ENCODE results near the gene WDR74. TPM values are rescaled to one million over a fixed set of nuclear protein-coding genes. Genes with fewer than 3 reads are reported as not detected.
"Not testable (repeated sequence)": the region's sequence is repeated elsewhere in the genome, so short reads cannot be mapped to it uniquely, and the experiment has no call there.

WDR74 gene
- total and polyA plus RNA-seq, 8 donors = 18.4 to 59.5 (median 30.7) TPM

DNA sequence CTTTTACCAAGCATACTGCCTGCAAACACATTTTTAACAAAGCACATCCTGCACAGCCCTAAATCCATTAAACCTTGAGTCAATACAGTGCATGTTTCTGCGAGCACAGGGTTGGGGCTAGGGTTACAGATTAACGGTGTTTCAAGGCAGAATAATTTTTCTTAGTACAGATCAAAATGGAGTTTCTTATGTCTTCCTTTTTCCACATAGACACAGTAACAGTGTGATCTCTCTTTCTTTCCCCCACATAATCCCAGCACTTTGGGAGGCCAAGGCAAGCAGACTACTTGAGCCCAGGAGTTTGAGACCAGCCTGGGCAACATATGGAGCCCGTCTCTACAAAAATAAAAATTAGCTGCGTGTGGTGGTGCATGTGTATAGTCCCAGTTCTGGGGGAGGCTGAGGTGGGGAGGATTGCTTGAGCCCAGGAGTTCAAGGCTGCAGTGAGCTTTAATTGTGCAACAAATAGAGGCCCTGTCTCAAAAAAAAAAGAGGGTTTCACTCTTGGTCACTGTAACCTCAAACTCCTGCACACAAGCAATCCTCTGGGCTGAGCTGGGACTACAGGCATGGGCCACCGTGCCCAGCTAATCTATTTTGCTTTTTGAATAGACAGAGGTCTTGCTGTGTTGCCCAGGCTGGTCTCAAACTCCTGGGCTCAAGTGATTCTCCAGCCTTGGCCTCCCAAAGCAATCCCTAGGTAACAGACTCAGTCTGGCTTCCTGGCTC is 21.6 kb upstream of the WDR74 start:
- intact Hi-C loops (cut with DNase I) = loop anchor here in 2 of 3 donors (5.0 to 10.0 kb wide), 2 partner anchors 74 to 76 kb away; partner anchors contain the start of gene TMEM179B (in 2 of the 2)
- WGBS, 2 donors = 49 to 52% methylated on average over 5 of the region's 5 CpGs
- TF ChIP-seq, protein P1, sequence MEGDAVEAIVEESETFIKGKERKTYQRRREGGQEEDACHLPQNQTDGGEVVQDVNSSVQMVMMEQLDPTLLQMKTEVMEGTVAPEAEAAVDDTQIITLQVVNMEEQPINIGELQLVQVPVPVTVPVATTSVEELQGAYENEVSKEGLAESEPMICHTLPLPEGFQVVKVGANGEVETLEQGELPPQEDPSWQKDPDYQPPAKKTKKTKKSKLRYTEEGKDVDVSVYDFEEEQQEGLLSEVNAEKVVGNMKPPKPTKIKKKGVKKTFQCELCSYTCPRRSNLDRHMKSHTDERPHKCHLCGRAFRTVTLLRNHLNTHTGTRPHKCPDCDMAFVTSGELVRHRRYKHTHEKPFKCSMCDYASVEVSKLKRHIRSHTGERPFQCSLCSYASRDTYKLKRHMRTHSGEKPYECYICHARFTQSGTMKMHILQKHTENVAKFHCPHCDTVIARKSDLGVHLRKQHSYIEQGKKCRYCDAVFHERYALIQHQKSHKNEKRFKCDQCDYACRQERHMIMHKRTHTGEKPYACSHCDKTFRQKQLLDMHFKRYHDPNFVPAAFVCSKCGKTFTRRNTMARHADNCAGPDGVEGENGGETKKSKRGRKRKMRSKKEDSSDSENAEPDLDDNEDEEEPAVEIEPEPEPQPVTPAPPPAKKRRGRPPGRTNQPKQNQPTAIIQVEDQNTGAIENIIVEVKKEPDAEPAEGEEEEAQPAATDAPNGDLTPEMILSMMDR (IDR thresholded peaks at IDR 0.05) = no peak
- H3K36me3 ChIP-seq = no peaks in the 10 kb centered on the region
- DNase-seq (no peak), ATAC-seq (no peak), FAIRE-seq (no peak)
- H3K27ac ChIP-seq = no peak overlapping the region
- H3K9me3 ChIP-seq = no peaks in the 10 kb centered on the region
- no peak overlapping the region for H3K4me3 ChIP-seq
- no peaks in the 10 kb centered on the region for H3K4me1 ChIP-seq
- H3K27me3 ChIP-seq = no peaks in the 10 kb centered on the region

GRCh38 chr11:62859281-62859703 is 19.9 kb upstream of the WDR74 start:
- H3K9me3 ChIP-seq; DNase-seq; H3K36me3 ChIP-seq; FAIRE-seq; H3K27ac ChIP-seq; intact Hi-C loops (cut with DNase I); H3K4me3 ChIP-seq; H3K27me3 ChIP-seq; ATAC-seq; H3K4me1 ChIP-seq: not testable (repeated sequence)
- 91% methylated on average over 8 of the region's 8 CpGs for WGBS, 2 donors

- WGBS, 2 donors = 46 to 47% methylated on average over 7 of the region's 7 CpGs
- Histone ChIP-seq H3K36me3 (peaks cover 0 to 10% (median 5%) of the 10 kb centered on the region in 3 donors), H3K9me3 (no peaks in the 10 kb centered on the region), H3K27me3 (no peaks in the 10 kb centered on the region), H3K27ac (peak overlapping the region in 2 of 4 donors; percentile 64 to 89), H3K4me1 (peaks cover 12 to 15% (median 14%) of the 10 kb centered on the region in 3 donors), H3K4me3 (peak overlapping the region in 2 of 4 donors; percentile 58 to 94)
- ATAC-seq = no peak
- intact Hi-C loops (cut with DNase I) = no loop called here
- DNase-seq = no peak
- no peak for FAIRE-seq
- TF ChIP-seq, protein P1 (IDR thresholded peaks at IDR 0.05) = no peak
Measured at GRCh38 chr11:62858201-62858600, 18.8 kb upstream of the WDR74 start.

DNA sequence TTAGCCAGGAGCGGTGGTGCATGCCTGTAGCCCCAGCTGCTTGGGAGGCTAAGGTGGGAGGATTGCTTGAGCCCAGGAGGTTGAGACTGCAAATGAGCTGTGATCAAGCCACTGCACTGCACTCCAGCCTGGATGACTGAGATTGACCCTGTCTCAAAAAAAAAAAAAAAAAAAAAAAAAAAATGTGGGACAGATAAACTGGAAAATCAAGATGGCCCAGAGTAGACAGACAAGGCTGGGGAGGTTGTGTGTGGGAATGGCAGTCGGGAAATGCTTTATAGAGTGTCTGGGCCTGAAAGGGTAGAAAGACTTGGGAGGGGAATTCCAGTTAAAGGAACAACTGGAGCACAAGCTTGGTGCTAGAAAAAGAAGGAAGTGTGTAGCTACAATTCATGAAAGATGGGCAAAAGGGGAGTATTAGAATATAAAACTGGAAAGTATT is 18.2 kb upstream of the WDR74 start:
- no peaks in the 10 kb centered on the region for H3K27me3 ChIP-seq
- peak overlapping the region in 3 of 4 donors; percentile 58 to 94 (median 91) for H3K4me3 ChIP-seq
- intact Hi-C loops (cut with DNase I) = no loop called here
- peaks cover 0 to 17% (median 11%) of the 10 kb centered on the region in 3 donors for H3K36me3 ChIP-seq
- FAIRE-seq = no peak
- WGBS, 2 donors = 56 to 58% methylated on average over 2 of the region's 2 CpGs
- ATAC-seq = peak in 2 of 4 donors; percentile 2 to 18
- TF ChIP-seq, protein P1 (IDR thresholded peaks at IDR 0.05) = no peak
- H3K9me3 ChIP-seq = no peaks in the 10 kb centered on the region
- H3K4me1 ChIP-seq = peaks cover 14 to 21% (median 19%) of the 10 kb centered on the region in 3 donors
- no peak for DNase-seq
- H3K27ac ChIP-seq = peak overlapping the region in 2 of 4 donors; percentile 64 to 89

- intact Hi-C loops (cut with DNase I) = no loop called here
- DNase-seq = no peak
- TF ChIP-seq, protein P1 (IDR thresholded peaks at IDR 0.05) = no peak
- Histone ChIP-seq H3K36me3 (peaks cover 0 to 18% (median 17%) of the 10 kb centered on the region in 3 donors), H3K27ac (peak overlapping the region; percentile 64 to 89 (median 83)), H3K4me1 (peaks cover 14 to 23% (median 22%) of the 10 kb centered on the region in 3 donors), H3K4me3 (peak overlapping the region; percentile 23 to 94 (median 74)), H3K27me3 (no peaks in the 10 kb centered on the region), H3K9me3 (no peaks in the 10 kb centered on the region)
- 4% methylated on average over 19 to 20 of the region's 20 CpGs for WGBS, 2 donors
- FAIRE-seq = no peak
- ATAC-seq = peak; percentile 10 to 25 (median 24)
Measured at GRCh38 chr11:62856333-62856895, 17.0 kb upstream of the WDR74 start.

Data from pancreas (tissue), 10 donors.